NCI-H2029 treated with DMSO at 0.1 percent for 48 hours (cell line): Measurements from ENCODE around the gene CCDC178.
"Not testable (repeated sequence)": the region's sequence is repeated elsewhere in the genome, so short reads cannot be mapped to it uniquely, and the experiment has no call there.

Experiments used
- DNase-seq: peaks from one replicate; lab custom pipeline; 2025; lab: John Stamatoyannopoulos, UW

CCDC178 gene

DNA sequence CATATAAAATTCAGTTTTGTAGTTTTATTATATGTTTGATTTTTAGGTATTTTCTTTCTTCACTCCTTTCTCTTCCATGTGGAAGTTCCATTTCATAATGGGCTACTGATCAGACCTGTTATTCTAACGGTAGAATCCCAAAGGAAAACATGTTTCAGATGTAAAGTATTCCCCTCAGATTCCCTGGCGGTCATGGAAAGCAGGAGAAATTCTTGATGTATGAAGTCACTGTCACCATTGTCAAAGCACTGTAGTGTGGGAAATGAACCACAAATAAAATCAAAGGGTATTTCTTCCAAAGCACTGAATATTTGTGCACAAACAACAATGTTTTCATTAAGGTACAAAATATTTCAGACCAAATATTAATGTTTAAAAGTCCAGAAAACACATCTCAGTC, 430.4 kb downstream of the CCDC178 start:
- no peak for DNase-seq

DNA sequence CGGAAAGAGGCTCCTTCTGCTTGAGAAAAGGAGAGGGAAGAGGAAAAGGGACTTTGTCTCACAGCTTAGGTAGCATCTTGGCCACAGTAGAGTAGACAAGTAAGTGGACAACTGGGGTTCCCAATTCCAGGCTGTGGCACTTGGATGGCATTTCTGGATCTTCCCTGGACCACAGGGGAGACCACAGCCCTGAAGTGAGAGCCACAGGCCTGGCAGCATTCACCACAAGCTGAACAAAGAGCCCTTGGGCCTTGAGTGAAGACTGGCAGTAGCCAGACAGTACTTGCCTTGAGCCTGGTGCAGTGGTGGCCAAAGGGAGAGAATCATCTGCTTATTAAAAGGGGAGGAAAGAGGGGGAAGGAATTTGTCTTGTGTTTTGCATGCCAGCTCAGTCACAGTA, 441.6 kb downstream of the CCDC178 start:
- DNase-seq, result no peak

- no peak for DNase-seq
These were observed 442.2 kb downstream of the CCDC178 start for GRCh38 chr18:32998285-32998684.

- DNase-seq, result no peak
These were observed 456.8 kb downstream of the CCDC178 start for GRCh38 chr18:32983721-32984120.

DNA sequence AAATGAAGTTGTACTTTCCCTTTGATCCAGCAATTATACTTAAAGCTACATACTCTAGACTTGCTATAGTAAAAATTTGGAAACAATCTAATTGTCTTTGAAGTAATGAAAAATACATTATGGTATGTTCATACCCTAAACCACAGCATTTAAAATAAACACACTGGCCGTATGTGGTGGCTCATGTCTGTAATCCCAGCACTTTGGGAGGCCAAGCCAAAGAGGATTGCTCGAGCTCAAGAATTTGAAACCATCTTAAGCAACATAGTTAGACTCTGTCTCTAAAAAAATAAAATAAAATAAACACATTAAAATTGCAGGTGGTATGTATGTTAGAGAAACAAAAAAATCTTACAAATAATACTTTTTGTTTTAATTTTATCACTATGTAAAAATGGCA, 459.6 kb downstream of the CCDC178 start:
- no peak for DNase-seq

- DNase-seq, result no peak
These were observed 465.0 kb downstream of the CCDC178 start for GRCh38 chr18:32975501-32975900.

DNA sequence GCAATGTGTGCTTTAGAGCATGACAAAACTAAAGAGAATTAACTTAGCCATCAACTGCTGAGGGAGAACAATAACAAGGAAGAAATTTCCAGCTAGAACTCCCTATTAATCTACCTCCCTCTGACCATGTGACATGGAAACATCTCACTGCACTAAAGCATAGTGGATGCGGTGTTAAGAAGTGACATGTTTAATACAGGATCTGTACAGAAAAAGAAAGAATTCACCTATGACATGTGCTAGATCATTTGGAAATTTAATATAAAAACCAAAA, 465.4 kb downstream of the CCDC178 start:
- DNase-seq, result no peak

GRCh38 chr18:32974421-32975162, 465.9 kb downstream of the CCDC178 start:
- DNase-seq, result peak; percentile 48

DNA sequence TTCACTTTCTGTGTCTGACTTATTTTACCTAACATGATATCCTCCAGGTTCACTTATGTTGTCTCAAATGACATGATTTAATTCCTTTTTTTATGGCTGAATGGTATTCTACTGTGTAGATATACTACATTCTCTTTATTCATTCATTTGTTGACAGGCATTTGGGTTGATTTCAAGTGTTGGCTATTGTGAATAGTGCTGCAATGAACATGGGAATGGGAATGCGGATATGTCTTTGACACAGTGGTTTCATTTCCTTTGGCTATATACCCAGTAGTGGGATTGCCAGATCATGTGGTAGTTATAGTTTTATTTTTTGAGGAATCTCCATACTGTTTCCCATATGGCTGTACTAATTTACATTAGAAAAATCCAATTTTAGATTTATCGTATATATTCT, 472.3 kb downstream of the CCDC178 start:
- no peak for DNase-seq

- no peak for DNase-seq
These were observed 474.4 kb downstream of the CCDC178 start for GRCh38 chr18:32966141-32966540.

- no peak for DNase-seq
These were observed 479.0 kb downstream of the CCDC178 start for GRCh38 chr18:32961538-32961937.

DNA sequence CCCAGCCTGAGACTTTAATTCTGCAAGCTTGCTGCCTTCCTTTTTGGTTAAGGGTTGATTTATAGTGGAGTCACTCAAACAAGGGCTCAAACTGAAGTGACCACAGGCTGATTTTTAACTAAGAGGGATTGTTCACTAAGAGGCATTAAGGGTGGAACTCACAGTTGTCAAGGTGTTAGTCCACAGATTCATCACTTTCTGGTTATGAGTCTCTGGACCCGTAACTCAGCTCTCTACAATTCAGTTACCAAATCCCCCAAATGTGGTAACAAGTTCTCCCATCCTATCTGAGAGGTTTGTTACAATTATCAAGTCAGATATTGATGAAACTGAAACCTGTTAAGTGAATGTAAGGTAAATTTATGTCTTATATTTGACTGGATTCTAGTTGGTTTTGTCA, 481.8 kb downstream of the CCDC178 start:
- DNase-seq, result no peak

DNA sequence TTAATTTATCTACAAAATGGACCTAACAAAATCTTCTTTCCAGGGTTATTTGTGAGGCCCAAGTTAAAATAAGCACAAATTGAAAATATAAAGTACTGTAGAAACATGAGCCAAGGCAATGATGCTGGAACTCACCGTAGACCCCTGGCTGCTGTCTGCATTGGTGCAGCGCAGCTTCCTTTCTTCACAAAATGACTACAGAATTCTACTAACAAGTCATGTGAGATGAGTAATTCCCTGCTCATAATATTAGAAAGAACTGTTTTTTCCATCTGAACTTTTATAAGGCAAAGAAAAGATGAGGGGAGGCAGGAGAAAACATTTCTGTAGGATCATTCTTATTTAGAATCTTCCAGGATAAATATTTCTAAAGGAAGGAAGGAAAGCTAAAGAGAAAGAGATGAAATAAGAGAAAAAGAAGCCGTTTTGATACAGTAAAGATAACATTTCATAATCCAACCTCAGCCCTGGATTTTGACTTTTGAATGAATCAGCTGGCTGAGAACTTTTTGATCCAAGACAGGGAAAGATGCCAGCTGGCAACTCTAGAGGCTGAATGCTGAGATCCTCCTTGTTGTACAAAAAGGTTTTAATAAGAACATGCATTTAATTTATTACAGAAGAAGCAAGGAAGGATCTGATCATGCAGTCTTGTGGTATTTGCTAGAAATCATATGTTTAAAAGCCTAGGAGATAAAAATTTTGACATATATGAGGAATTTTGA, 483.8 kb downstream of the CCDC178 start:
- no peak for DNase-seq

GRCh38 chr18:32952318-32952717, 488.2 kb downstream of the CCDC178 start:
- DNase-seq, result not testable (repeated sequence)

- no peak for DNase-seq
These were observed 502.9 kb downstream of the CCDC178 start for GRCh38 chr18:32937597-32937996.

DNA sequence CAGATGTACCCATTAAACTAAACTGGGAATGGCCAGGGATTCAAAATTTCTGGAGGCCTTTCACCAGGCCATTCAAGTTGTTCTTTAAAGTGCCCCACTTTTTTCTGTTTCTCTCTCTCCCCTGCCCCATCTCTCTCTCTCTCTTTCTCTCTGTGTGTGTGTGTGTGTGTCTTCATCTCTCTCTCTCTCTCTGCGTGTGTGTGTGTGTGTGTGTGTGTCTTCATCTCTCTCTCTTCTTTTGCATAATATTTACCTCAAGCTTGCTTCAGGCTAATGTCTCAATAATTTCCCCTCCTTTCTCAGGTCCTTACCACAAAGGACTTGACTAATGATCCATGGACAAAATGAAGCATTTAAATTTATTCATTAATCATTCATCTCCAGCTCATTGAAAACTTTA, 503.5 kb downstream of the CCDC178 start:
- DNase-seq, result no peak

DNA sequence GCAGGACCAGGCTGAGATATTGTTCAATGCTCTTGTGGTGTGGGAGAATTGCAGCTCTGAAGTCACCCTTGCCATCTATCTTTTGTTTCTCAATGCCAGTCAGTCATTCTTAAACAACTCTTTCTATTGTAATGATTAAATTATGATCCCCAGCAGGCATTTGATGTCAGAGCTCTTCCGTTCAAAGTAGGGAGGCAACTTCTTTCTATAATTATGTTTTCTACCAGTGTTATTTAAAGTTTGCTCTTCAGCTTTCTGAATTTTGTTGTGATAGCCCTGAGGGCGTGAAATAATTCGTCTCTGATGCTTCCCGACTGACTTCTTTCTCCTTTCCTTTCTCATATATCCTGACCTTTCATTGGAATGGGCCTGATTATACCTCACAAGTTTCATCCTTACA, 506.3 kb downstream of the CCDC178 start:
- no peak for DNase-seq

GRCh38 chr18:32930695-32931301, 509.7 kb downstream of the CCDC178 start:
- DNase-seq, result peak; percentile 27

- no peak for DNase-seq
These were observed 511.3 kb downstream of the CCDC178 start for GRCh38 chr18:32929213-32929612.

DNA sequence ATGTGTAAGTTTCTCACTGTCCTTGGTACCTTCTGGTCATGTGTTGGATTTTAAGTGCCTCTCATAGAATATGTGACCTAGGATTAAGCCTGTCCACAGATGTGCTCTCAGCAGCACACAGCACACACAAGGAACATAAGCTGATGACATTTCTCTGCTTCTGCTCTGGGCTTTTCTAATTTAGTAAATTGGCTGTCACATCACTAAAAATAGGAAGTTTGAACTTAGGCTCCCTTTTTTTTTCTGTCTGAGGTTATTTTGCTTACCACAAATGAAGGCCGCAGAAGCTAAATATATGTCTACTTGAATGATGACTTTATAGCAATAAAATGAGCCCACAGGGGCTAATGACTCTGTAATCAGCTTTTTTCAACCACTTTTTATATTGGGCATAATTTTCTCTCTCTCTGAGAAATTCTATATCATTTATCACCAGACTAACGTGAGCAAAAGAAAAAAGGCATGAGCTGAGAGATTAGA, 517.5 kb downstream of the CCDC178 start:
- no peak for DNase-seq

- no peak for DNase-seq
These were observed 519.4 kb downstream of the CCDC178 start for GRCh38 chr18:32920796-32921787.

- DNase-seq, result peak; percentile 15
These were observed 520.7 kb downstream of the CCDC178 start for GRCh38 chr18:32919799-32920198.
